Activated CD4-positive, alpha-beta T cell treated with anti-CD3 and anti-CD28 coated beads, Interleukin-2, amount 50 U/mL, for 1 hour (primary cell): ENCODE results near the gene OS9.
"Not testable (repeated sequence)": the region's sequence is repeated elsewhere in the genome, so short reads cannot be mapped to it uniquely, and the experiment has no call there.

Source experiments
- DNase-seq: peaks from one replicate; pipeline ENCODE4 v3.0.0-alpha.2; 2020

The OS9 gene

GRCh38 chr12:57695770-57696432 is 2.0 kb downstream of the OS9 start:
- DNase-seq = no peak

GRCh38 chr12:57697076-57697475 is 3.1 kb downstream of the OS9 start:
- no peak for DNase-seq

GRCh38 chr12:57698414-57698813 is 4.5 kb downstream of the OS9 start:
- DNase-seq = no peak

DNA sequence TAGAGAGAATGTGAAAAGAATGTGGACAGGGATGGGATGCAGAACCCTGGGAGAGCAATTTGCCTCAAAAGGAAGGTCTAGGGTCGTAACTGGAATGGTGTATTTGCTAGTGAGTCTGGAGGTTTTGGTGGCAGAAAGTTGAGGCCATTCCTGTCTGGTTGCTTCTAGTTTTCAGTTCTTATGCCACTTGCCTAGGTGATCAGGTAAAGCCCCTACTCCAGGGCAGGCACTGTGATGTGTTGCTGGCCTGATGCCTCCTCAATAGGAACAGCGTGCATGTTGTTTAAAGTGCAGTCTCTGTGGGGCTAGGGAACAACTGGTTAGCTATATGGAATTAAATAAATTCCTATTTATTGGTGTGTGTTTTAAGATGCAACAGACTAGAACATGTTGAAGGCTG is 6.4 kb downstream of the OS9 start:
- DNase-seq = no peak

DNA sequence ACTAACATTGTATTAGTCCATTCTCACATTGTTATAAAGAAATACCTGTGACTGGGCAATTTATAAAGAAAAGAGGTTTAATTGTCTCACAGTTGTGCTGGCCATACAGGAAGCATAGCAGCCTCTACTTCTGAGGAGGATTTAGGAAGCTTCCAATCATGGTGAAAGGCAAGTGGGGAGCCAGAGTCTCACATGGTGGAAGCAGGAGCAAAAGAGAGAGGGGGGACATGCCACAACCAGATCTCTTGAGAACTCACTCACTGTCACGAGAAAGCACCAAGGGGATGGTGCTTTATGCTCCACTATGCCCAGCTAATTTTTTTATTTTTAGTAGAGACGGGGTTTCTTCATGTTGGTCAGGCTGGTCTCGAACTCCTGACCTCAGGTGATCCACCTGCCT is 13.3 kb downstream of the OS9 start:
- no peak for DNase-seq

DNA sequence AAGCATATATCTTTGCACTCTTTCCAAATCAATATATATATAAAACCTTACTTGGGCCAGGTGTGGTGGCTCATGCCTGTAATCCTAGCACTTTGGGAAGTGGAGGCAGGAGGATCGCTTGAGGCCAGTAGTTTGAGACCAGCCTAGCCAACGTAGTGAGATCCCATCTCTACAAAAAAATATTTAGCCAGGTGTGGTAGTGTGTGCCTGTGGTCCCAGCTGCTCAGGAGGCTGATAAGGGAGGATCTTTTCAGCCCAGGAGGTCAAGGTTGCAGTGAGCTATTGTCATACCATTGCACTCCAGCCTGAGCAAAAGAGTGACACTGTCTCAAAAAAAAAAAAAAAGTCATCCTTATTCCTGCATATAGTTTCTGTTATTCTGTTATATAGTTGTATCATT is 14.4 kb downstream of the OS9 start:
- no peak for DNase-seq

GRCh38 chr12:57712701-57713100 is 18.8 kb downstream of the OS9 start:
- no peak for DNase-seq

- no peak for DNase-seq
Observed at GRCh38 chr12:57713209-57713608, 19.3 kb downstream of the OS9 start.

GRCh38 chr12:57715036-57715748 is 21.3 kb downstream of the OS9 start:
- DNase-seq = not testable (repeated sequence)

- DNase-seq = no peak
Observed at GRCh38 chr12:57715786-57716185, 21.9 kb downstream of the OS9 start.

- no peak for DNase-seq
Observed at GRCh38 chr12:57716305-57716704, 22.4 kb downstream of the OS9 start.

DNA sequence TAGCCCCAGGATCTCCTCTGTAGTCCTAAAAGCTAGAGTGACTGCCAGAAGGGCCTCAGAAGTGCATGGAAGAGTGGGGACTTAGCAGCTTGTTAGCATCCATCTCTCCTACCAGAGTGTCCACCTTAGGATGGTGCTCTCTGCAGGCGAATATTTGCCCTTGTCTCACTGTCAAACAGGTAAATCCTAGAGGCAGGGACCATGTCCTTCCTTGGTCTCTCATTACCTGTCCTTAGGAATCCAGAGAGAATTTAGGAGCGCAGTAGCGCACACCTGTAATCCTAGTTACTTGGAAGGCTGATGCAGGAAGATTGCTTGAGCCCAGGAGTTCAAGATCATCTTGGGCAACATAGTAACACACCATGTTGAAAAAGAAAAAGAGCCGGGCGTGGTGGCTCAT is 23.2 kb downstream of the OS9 start:
- no peak for DNase-seq

- DNase-seq = no peak
Observed at GRCh38 chr12:57717846-57718640, 24.1 kb downstream of the OS9 start.

- DNase-seq = no peak
Observed at GRCh38 chr12:57718641-57719528, 25.0 kb downstream of the OS9 start.

DNA sequence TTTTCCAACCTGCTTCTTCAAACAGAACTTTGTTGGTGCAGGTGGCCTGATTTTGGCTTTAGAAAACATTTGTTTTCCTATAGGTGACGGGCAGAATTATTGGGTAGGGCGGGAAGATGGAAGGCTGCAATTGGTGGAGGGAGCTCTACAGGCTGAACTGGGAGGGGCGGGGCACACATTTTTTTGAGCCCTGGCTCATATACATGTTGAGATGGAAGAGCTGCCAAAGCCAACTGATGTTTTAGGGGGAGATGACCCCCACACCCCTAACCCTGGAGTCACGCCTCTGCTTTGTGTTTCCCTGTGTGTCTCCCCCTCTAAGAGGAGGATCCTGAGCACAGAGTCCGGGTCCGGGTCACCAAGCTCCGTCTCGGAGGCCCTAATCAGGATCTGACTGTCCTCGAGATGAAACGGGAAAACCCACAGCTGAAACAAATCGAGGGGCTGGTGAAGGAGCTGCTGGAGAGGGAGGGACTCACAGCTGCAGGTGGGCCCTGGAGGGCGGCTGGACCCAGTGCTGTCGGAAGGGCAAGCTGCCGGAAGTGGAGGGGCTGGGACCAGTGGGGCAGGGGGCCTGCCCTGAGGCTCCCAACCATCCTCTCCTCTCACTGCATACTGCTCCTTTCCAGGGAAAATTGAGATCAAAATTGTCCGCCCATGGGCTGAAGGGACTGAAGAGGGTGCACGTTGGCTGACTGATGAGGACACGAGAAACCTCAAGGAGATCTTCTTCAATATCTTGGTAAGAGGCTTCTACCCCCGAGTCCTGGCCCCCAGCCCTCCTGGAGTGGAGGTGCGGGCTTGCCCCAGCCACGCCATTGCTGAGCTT is 26.1 kb downstream of the OS9 start:
- no peak for DNase-seq

- DNase-seq = no peak
Observed at GRCh38 chr12:57720606-57721595, 27.0 kb downstream of the OS9 start.

DNA sequence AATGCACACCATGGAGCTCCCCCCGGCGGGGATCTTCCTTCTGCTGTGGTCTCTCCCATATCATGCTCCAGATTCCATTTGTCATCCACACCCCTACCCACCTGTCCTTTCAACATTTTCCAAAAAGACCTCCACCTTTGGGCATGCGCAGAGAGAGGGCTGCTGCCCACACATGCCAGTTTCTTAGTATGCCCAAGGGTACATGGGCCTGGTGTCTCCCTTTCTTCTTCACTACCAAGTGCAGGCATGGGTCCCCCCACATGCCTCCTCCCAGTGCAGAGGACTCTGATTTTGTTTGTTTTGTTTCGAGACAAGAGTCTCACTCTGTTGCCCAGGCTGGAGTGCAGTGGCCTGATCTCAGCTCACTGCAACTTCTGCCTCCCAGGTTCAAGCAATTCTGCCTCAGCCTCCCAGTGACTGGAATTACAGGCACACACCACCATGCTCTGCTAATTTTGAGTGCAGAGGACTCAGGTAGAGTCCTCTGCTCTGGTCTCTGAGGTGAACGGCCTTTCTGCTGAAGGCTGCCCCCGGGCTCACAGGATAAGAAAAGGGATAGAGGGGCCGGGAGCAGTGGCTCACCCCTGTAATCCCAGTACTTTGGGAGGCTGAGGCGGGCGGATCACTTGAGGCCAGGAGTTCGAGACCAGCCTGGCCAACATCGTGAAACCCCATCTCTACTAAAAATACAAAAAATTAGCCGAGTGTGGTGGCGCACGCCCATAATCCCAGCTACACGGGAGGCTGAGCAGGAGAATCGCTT is 28.1 kb downstream of the OS9 start:
- not testable (repeated sequence) for DNase-seq

- no peak for DNase-seq
Observed at GRCh38 chr12:57722716-57723629, 29.0 kb downstream of the OS9 start.

GRCh38 chr12:57723630-57723962 is 29.7 kb downstream of the OS9 start:
- DNase-seq = no peak
